AG08396 (cell line): Measurements from ENCODE around the gene RANBP3.
"Not testable (repeated sequence)": the region's sequence is repeated elsewhere in the genome, so short reads cannot be mapped to it uniquely, and the experiment has no call there.

Experiments used
- DNase-seq: peaks from one replicate; pipeline ENCODE4 v3.0.0; 2012; ENCODE audit warnings: low spot score, mixed read lengths

RANBP3 gene

GRCh38 chr19:5903624-5904351, 74.2 kb downstream of the RANBP3 start, which contains the start of gene NDUFA11:
NDUFA11 (minus strand) TSS chr19:5903790; CDS start chr19:5903708, 82 bp downstream.
- DNase-seq = peak; percentile 95

- DNase-seq = peak; percentile 58
These were observed 74.8 kb downstream of the RANBP3 start for GRCh38 chr19:5903056-5903623.

- no peak for DNase-seq
These were observed 77.0 kb downstream of the RANBP3 start for GRCh38 chr19:5900976-5901375.

GRCh38 chr19:5899728-5900526, 78.0 kb downstream of the RANBP3 start:
- DNase-seq = no peak

- DNase-seq = no peak
These were observed 80.6 kb downstream of the RANBP3 start for GRCh38 chr19:5897189-5897969.

DNA sequence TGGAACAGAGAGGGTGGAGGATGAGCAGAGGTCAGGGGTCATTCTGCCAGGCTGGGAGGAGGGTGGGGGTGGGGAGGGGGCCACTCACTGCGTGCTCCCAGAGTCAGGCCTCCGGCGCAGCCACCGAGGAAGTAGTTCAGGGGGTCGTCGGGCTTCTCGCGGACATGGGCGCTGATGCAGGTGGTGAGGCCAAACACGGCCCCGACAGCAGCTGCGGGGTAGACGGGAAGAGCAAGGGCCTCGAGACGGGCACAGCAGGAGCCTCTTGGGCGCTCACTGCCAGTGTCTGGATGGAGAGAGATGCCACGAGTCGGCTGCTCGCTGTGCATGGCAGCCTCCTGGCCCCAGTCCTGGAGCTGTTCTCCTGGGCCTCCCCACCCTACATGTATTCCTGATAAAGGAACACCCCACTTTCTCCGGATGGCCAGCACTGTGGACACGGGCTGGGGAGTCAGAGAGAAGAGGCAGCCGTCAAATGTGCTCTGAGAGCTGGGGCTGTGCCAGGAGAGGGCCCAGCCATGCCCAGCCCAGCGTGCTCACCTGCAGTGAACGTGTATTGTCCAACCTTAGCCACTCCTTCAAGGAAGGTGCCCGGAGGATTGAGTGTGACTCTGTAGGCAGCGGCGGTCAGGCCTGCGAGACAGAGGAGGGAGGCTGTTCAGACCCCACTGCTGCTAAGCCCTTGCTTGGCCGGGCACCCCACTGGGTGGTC, 81.4 kb downstream of the RANBP3 start:
- DNase-seq = no peak

DNA sequence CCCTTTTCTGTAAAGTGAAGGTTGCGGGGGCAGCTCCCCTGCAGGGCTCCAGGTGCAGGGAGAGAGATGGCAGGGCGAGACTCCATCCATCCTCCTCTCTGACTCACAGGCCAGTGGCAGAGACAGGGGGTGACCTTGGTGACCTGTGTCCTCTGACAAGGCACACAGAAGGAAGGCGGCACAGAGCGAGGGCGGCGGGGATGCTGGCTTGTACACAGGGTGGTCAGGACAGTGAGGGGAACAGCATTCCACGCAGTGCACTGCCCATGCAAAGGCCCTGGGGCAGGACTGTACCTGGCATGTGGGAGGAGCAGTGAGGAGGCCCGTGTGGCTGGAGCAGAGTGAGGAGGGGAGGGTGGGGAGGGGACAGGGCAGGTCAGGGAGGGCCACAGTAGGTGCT, 82.0 kb downstream of the RANBP3 start:
- DNase-seq = no peak

DNA sequence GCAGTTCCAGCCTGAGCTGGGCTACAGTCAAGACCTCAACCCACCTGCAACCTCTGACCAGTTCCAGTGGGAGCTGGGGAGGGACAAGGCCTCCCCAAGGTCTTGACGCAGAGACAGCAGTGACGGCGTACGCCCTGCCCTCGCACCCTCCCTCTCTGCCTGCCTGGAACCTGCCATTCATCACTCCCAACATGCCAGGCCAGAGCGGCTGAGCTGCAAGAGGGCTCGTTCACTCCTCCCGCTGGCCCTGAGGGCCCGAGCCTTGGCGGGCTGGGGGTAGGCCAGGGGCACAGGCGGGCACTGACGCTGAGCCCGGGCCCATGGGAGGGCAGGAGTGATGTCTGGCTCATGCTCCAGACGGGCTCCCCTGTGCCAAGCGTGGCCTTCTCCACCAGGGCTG, 82.5 kb downstream of the RANBP3 start:
- no peak for DNase-seq

GRCh38 chr19:5894704-5895349, 83.1 kb downstream of the RANBP3 start:
- no peak for DNase-seq

GRCh38 chr19:5893907-5894703, 83.8 kb downstream of the RANBP3 start:
- no peak for DNase-seq

DNA sequence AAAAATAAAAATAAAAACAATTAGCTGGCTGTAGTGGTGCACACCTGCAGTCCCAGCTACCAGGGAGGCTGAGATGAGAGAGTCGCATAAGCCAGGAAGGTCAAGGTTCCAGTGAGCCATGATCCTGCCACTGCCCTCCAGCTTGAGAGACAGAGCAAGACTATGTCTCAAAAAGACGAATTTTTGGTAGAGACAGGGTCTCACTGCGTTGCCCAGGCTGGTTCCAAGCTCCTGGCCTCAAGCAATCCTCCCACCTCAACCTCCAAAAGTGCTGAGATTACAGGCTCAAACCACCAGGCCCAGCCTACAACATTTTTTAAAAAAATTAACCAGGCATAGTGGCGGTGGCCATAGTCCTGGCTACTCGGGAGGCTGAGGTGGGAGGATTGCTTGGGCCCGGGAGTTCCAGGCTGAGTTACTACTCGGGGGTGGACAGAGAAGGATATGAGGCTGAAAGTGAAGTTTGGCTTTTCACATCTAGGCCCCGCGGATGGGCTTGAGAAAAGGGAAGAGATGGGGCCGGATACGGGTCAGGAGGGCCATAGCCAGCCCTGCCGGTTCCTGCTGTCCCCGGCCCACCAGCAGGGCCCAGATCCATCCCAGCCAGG, 84.5 kb downstream of the RANBP3 start:
- DNase-seq = no peak

- no peak for DNase-seq
These were observed 85.1 kb downstream of the RANBP3 start for GRCh38 chr19:5892772-5893275.

GRCh38 chr19:5891938-5892771, 85.8 kb downstream of the RANBP3 start:
- peak; percentile 76 for DNase-seq

GRCh38 chr19:5891572-5891937, 86.4 kb downstream of the RANBP3 start:
- DNase-seq = no peak

GRCh38 chr19:5890099-5890498, 87.8 kb downstream of the RANBP3 start:
- DNase-seq = no peak

DNA sequence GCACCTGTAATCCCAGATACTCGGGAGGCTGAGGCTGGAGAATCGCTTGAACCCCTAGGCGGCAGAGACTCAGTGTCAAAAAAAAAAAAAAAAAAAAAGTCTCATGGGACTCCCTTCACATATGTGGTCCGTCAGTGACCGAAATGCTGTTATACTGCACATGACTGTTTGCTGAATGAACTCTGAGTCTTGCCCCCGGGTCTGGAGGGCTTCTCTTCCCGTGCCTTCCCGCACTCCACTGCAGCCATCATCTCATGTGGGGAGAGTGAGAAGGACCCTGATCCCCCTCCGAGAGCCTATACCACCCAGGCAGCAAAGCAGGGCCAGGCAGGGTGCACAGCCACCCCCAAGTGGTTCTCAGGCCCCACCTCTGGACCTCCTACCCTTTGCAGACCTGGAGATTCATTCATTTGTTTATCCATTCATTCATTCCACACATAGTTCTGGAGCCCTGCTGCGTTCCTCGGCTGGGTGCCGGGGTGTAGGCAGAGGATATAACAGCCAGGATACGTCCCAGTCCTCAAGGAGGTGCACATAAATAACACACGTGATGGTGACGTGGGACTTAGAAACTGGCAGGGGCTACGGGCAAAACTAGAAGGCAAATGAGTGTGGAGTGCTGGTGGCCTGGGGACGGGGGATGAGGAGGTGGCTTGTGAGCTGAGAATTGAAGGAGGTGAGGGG, 88.5 kb downstream of the RANBP3 start:
- DNase-seq = peak; percentile 81

GRCh38 chr19:5884065-5884811, 93.7 kb downstream of the RANBP3 start:
- DNase-seq = not testable (repeated sequence)
